ENCODE results near the gene RPL27A.

GRCh38 chr11:8721609-8722500 lies 39.3 kb downstream of the RPL27A start:
- no peak for TF ChIP-seq USF2 (IDR thresholded peaks at IDR 0.05; ENCODE audit: borderline replicate concordance, low read depth, low read length)
- TF ChIP-seq TEAD4 (IDR thresholded peaks at IDR 0.05; ENCODE audit: borderline replicate concordance, insufficient read depth): no peak
- TF ChIP-seq, protein P1, sequence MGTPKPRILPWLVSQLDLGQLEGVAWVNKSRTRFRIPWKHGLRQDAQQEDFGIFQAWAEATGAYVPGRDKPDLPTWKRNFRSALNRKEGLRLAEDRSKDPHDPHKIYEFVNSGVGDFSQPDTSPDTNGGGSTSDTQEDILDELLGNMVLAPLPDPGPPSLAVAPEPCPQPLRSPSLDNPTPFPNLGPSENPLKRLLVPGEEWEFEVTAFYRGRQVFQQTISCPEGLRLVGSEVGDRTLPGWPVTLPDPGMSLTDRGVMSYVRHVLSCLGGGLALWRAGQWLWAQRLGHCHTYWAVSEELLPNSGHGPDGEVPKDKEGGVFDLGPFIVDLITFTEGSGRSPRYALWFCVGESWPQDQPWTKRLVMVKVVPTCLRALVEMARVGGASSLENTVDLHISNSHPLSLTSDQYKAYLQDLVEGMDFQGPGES (IDR thresholded peaks at IDR 0.05; ENCODE audit: low read depth, low read length): no peak
- no peak for TF ChIP-seq JUND (IDR thresholded peaks at IDR 0.05)
- TF ChIP-seq CTCF (IDR thresholded peaks at IDR 0.05): no peak
- no peak for TF ChIP-seq FOXJ3 (CRISPR knock-in tag; IDR thresholded peaks at IDR 0.05)
- TF ChIP-seq, protein P2, sequence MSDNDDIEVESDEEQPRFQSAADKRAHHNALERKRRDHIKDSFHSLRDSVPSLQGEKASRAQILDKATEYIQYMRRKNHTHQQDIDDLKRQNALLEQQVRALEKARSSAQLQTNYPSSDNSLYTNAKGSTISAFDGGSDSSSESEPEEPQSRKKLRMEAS (IDR thresholded peaks at IDR 0.05; ENCODE audit: low read depth): no peak
- no peak for TF ChIP-seq RAD21 (IDR thresholded peaks at IDR 0.05; ENCODE audit: low read length)
- no peak for TF ChIP-seq TAF1 (IDR thresholded peaks at IDR 0.05; ENCODE audit: borderline replicate concordance, low read depth, low read length)
